ENCODE data around the gene ELK4.

Gene ELK4

GRCh38 chr1:205604825-205605505 lies 26.8 kb downstream of the ELK4 start:
- Histone ChIP-seq H3K27ac (no peak overlapping the region), H3K4me3 (ENCODE audit: low read depth, low read length) (no peak overlapping the region), H2AFZ (no peak overlapping the region), H3K4me2 (ENCODE audit: low read length) (no peak overlapping the region), H3K4me1 (no peaks in the 10 kb centered on the region), H3K79me2 (peaks cover 4% of the 10 kb centered on the region), H3K27me3 (ENCODE audit: control insufficient read depth, insufficient read depth, low read length) (no peaks in the 10 kb centered on the region), H3K9ac (no peak overlapping the region), H3K36me3 (ENCODE audit: control insufficient read depth, insufficient read depth, low read length) (no peaks in the 10 kb centered on the region), H3K9me3 (ENCODE audit: control insufficient read depth, low read length) (no peaks in the 10 kb centered on the region)
- no peak for TF ChIP-seq CTCF (IDR thresholded peaks at IDR 0.05)

GRCh38 chr1:205604059-205604458 lies 27.8 kb downstream of the ELK4 start:
- no peak overlapping the region for H3K27ac ChIP-seq
- no peaks in the 10 kb centered on the region for H3K4me1 ChIP-seq
- TF ChIP-seq CTCF (IDR thresholded peaks at IDR 0.05), result no peak

GRCh38 chr1:205601205-205601604 lies 30.6 kb downstream of the ELK4 start:
- Histone ChIP-seq H3K27ac (no peak overlapping the region), H3K4me3 (ENCODE audit: low read depth, low read length) (no peak overlapping the region), H3K4me2 (ENCODE audit: low read length) (no peak overlapping the region), H3K79me2 (no peaks in the 10 kb centered on the region), H3K4me1 (no peaks in the 10 kb centered on the region), H2AFZ (no peak overlapping the region), H3K9me3 (ENCODE audit: control insufficient read depth, low read length) (no peaks in the 10 kb centered on the region), H3K36me3 (ENCODE audit: control insufficient read depth, insufficient read depth, low read length) (no peaks in the 10 kb centered on the region), H3K27me3 (ENCODE audit: control insufficient read depth, insufficient read depth, low read length) (no peaks in the 10 kb centered on the region), H3K9ac (no peak overlapping the region)
- no peak for TF ChIP-seq CTCF (IDR thresholded peaks at IDR 0.05)

More at GRCh38 chr1:205604059-205604458, 27.8 kb downstream of the ELK4 start:
- Histone ChIP-seq H3K36me3 (ENCODE audit: control insufficient read depth, insufficient read depth, low read length) (no peaks in the 10 kb centered on the region), H3K27me3 (ENCODE audit: control insufficient read depth, insufficient read depth, low read length) (no peaks in the 10 kb centered on the region), H3K4me2 (ENCODE audit: low read length) (no peak overlapping the region), H3K9ac (no peak overlapping the region), H2AFZ (no peak overlapping the region), H3K9me3 (ENCODE audit: control insufficient read depth, low read length) (no peaks in the 10 kb centered on the region), H3K4me3 (ENCODE audit: low read depth, low read length) (no peak overlapping the region), H3K79me2 (peaks cover 4% of the 10 kb centered on the region)

GRCh38 chr1:205600085-205600484 lies 31.7 kb downstream of the ELK4 start:
- H3K4me2 ChIP-seq (ENCODE audit: low read length), result no peak overlapping the region
- H3K36me3 ChIP-seq (ENCODE audit: control insufficient read depth, insufficient read depth, low read length), result no peaks in the 10 kb centered on the region
- H3K27me3 ChIP-seq (ENCODE audit: control insufficient read depth, insufficient read depth, low read length), result no peaks in the 10 kb centered on the region
- no peak overlapping the region for H2AFZ ChIP-seq
- TF ChIP-seq CTCF (IDR thresholded peaks at IDR 0.05), result no peak
- no peaks in the 10 kb centered on the region for H3K4me1 ChIP-seq
- no peak overlapping the region for H3K9ac ChIP-seq
- H3K4me3 ChIP-seq (ENCODE audit: low read depth, low read length), result no peak overlapping the region
- no peaks in the 10 kb centered on the region for H3K9me3 ChIP-seq (ENCODE audit: control insufficient read depth, low read length)
- H3K27ac ChIP-seq, result no peak overlapping the region
- H3K79me2 ChIP-seq, result no peaks in the 10 kb centered on the region

- no peak for TF ChIP-seq CTCF (IDR thresholded peaks at IDR 0.05)
- Histone ChIP-seq H3K4me3 (ENCODE audit: low read depth, low read length) (no peak overlapping the region), H3K4me1 (no peaks in the 10 kb centered on the region), H3K27me3 (ENCODE audit: control insufficient read depth, insufficient read depth, low read length) (no peaks in the 10 kb centered on the region), H3K27ac (no peak overlapping the region), H3K9me3 (ENCODE audit: control insufficient read depth, low read length) (no peaks in the 10 kb centered on the region), H3K4me2 (ENCODE audit: low read length) (no peak overlapping the region), H2AFZ (no peak overlapping the region), H3K79me2 (no peaks in the 10 kb centered on the region), H3K36me3 (ENCODE audit: control insufficient read depth, insufficient read depth, low read length) (no peaks in the 10 kb centered on the region), H3K9ac (no peak overlapping the region)
Observed at GRCh38 chr1:205599669-205600042, 32.2 kb downstream of the ELK4 start.
